A549 treated with AZD9567 at 1 μM for 4 hours (cell line): ENCODE measurements around the gene ZNF493. TPM values are rescaled to one million over a fixed set of nuclear protein-coding genes. Genes with fewer than 3 reads are reported as not detected.

Source experiments
- total RNA-seq: library from RNA; stranded (reverse); fragments of 200-300 nt; extraction: Qiagen RNA extraction; gene quantifications from 5 replicates; pipeline ENCODE4 v1.2.3, GENCODE V29; 2022; ENCODE audit not compliant: insufficient read depth

ZNF493 gene
- 0.02 to 0.14 TPM (median 0.06 TPM) in 4 of 5 replicates, not detected in the other for total RNA-seq

GRCh38 chr19:21396893-21397572 lies at the start of gene ZNF493:
Gene ZNF493, plus strand, starts transcription at chr19:21397133. Its CDS starts 105 bp downstream, at chr19:21397238.

GRCh38 chr19:21358768-21359451 lies 38.0 kb upstream of the ZNF493 start, which contains the start of gene ZNF738:
Gene ZNF738, plus strand, starts transcription at chr19:21359000. Its CDS starts 141 bp downstream, at chr19:21359141.

Other genes starting within 250 kb of the ZNF493 start
- gene ZNF708, start 67.7 kb upstream of the ZNF493 start, total RNA-seq, result 0.79 to 1.2 TPM (median 0.96 TPM) in 5 replicates
- 0.65 to 1.2 TPM (median 0.97 TPM) in 4 of 5 replicates, not detected in the other for gene ZNF738, start 38.1 kb upstream of the ZNF493 start, total RNA-seq
- not detected in 5 replicates for gene ZNF429, start 108.5 kb downstream of the ZNF493 start, total RNA-seq